H4 (cell line): ENCODE results near the gene LDLR. TPM values are rescaled to one million over a fixed set of nuclear protein-coding genes. Genes with fewer than 3 reads are reported as not detected.

ENCODE experiments used
- DNase-seq: peaks from one replicate; pipeline ENCODE4 v3.0.0-alpha.2; 2015; ENCODE audit warnings: low spot score
- total RNA-seq: library from RNA; depleted of rRNA; stranded (reverse); fragments of >200 nt; shearing (Covaris generic); gene quantifications from 2 replicates; pipeline ENCODE4 v1.2.3, GENCODE V29; 2014; rRNA removed

The LDLR gene
- 82.0 and 87.2 TPM in 2 replicates for total RNA-seq

DNA sequence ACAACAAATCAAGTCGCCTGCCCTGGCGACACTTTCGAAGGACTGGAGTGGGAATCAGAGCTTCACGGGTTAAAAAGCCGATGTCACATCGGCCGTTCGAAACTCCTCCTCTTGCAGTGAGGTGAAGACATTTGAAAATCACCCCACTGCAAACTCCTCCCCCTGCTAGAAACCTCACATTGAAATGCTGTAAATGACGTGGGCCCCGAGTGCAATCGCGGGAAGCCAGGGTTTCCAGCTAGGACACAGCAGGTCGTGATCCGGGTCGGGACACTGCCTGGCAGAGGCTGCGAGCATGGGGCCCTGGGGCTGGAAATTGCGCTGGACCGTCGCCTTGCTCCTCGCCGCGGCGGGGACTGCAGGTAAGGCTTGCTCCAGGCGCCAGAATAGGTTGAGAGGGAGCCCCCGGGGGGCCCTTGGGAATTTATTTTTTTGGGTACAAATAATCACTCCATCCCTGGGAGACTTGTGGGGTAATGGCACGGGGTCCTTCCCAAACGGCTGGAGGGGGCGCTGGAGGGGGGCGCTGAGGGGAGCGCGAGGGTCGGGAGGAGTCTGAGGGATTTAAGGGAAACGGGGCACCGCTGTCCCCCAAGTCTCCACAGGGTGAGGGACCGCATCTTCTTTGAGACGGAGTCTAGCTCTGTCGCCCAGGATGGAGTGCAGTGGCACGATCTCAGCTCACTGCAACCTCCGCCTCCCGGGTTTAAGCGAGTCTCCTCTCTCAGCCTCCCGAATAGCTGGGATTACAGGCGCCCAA is at the start of gene LDLR:
LDLR (plus strand) TSS at position 210 of the 760 bp plus-strand sequence; CDS start at position 296, 86 bp downstream.
- DNase-seq = peak; percentile 97

DNA sequence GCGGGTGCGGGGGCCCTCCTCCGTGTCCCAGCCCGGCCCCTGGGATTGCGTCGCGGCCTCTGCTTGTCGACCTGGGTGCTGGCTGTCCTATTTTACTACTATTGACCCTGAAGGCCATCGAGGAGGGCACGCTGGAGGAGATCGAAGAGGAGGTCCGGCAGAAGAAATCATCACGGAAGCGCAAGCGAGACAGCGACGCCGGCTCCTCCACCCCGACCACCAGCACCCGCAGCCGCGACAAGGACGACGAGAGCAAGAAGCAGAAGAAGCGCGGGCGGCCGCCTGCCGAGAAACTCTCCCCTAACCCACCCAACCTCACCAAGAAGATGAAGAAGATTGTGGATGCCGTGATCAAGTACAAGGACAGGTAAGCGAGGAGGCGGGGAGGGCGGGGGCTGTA is 48.1 kb upstream of the LDLR start:
- DNase-seq = no peak

DNA sequence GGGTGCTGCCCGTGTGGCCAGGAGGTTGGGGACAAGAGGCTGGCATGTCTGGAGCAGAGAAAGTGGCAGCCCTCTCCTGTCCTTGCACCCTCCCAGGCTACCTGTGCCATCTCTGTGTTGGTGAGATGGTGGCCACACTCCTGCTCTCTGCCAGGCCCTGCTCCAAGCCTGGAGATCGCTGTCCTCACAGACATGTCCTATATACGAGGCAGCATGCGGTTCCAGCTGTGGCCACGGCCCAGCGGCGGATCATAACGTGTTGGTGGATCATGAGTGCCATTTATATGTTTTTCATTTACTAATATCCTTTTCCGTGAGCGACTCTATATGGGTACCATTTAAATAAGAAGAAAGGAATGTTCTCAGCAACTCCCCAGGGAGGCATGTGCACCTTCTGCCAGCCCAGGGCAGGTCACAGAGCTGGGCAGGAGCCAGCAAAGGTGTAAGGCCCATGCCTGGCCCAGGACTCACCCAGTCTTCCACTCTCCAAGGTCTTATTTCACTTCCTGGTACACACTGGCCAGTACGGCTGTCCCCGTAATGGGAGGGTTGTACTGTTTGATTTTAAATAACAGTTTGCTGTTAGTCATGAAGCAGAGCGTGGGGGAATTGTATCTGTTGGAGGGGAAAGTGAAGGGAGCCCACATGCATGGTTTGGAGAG is 47.2 kb upstream of the LDLR start:
- no peak for DNase-seq

DNA sequence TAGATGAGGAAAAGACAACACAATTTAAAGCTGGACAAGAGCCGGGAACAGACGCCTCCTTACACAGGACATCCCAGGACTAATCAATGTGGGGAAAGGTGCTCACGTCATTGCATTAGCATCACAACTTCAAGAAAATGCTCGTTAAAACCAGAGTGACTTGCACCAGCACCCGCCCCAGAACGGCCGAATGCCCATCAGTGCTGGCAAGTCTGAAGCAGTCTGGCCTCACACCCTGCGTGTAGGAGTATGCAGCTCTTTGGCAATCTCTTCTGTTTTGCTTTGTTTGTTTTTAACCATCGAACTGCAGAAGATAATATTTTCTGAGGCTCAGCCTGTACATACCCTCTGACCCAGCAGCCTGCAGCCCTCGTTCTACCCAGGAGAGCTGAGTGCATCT is 44.8 kb upstream of the LDLR start:
- no peak for DNase-seq

DNA sequence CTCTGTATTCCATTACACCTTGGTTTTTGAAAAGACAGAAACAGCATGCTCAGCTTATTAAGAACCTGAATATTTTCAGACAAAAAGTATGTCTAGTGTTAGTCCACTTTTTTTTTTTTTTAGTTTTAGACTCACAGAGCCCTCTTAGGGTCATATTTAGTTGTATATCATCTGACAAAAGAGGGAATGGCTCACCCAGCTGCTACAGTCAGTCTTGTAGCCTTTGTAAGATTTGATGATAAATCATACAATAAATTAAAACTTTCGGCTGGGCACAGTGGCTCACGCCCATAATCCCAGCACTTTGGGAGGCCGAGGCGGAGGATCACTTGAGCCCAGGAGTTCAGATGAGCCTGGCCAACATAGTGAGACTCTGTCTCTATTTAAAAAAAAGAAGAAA is 43.7 kb upstream of the LDLR start:
- DNase-seq = no peak

DNA sequence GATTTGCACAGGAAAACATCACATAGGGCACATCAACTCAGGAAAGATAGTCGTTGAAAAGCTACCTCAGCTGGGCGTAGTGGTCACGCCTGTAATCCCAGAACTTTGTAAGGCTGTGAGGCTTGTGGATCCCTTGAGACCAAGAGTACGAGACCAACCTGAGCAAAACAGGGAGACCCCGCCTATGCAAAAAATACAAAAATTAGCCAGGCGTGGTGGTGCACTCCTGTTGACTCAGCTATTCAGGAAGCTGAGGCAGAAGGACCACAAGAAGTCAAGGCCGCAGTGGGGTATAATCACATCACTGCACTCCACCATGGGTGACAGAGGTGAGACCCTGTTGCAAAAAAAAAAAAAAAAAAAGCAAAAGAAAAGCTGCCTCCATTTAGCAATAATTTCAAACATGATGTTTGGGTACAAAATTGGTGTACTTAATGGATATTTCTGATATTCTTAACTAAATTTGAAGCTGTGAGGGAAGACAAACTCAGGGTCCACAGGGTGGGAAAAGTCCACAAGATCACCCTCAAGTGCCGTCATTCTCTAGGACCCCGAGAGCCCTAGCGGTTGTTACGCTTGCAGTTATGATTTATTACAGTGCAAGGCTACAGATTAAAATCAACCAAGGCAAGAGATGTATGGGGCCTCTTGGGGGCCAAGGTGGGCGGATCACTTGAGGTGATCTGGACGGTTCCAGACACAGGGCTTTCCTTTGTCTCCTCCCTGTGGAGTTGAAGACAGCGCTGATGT is 42.5 kb upstream of the LDLR start:
- no peak for DNase-seq

DNA sequence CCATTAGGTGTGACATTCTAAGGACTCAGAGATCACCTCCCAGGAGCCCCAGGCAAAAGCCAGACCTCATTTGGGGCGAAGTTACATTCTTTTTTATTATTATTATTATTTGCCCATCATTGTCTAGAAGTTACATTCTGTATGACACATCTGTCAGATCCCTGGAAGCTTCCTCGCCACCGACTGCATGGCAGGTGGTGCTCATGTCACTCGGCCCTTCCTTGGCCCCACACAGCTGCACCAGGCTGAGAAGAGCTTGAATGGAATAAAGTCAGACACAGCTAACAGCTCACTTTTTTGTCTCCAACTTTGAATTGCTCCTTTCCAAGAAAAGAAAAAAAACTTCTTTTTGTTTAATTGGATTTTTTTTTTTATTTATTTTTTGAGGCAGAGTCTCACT is 41.4 kb upstream of the LDLR start:
- DNase-seq = no peak

DNA sequence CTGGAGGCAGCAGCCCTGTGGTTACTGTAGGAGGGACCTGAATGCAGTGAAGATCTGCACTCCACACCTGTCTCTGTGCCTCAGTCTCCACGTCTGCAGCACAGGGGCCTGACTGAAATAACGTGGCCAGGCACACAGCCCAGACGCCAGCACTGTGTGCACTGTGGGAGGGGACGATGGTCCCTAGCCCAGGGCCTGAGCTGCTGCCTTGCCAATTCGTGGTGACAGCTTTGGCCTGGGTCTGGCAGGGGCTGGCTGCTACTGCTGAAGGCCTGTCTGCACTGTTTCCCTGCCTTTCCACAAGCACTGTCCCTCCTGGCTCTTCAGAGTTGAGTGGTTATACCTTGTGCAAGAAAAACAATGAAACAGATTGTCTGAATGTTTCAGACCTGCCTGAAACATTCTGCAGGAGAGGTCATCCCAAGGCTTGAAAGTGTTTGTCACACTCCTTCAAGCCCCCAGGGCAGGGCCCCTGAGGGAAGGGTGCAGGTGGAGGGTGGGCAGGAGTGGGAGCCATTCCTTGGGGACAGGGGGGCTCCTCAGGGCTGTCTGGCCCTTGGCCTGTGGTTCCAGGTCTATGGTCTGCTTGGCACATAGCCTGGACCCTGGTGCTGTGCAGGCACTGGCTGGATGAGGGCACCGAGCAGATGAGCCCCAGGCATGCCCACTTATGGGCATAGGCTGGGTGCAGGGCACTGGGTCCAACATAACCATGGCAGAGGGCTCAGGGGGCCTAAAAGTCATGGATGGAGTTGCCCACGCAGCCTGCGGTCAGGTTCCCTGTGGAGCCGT is 38.7 kb upstream of the LDLR start:
- DNase-seq = no peak

DNA sequence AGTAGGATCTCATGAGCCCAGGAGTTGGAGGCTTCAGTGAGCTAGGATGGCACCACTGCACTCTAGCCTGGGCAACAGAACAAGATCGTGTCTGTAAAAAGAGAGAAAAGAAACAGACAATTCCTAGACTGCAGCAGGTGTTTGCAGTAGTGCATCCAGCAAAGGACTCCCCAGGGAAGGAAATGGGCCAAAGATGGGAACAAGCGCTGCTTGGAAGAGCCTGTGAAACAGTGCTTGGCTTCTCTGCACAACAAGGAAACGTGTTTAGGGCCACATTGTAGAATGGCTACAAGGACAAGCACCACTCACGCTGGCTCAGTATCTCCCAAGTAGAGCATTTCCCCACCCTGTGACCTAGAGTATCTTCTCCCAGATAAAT is 35.5 kb upstream of the LDLR start:
- DNase-seq = no peak

DNA sequence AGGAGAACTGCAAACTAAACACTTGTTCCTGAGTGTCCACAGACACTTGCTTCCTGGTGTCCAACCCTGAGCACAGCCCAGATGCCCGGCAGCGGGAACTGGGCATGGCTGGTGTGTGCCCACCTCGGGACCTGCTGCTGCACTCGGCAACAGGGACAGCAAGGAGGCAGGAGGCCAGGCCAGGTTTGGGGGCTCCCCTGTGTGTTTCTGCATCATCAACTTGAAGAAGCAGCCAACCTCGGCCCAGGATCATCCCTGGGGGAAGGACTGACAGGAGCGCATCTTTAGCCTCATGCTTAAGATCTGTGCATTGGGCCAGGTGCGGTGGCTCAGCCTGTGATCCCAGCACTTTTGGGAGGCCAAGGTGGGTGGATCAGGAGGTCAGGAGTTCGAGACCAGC is 35.1 kb upstream of the LDLR start:
- DNase-seq = no peak

DNA sequence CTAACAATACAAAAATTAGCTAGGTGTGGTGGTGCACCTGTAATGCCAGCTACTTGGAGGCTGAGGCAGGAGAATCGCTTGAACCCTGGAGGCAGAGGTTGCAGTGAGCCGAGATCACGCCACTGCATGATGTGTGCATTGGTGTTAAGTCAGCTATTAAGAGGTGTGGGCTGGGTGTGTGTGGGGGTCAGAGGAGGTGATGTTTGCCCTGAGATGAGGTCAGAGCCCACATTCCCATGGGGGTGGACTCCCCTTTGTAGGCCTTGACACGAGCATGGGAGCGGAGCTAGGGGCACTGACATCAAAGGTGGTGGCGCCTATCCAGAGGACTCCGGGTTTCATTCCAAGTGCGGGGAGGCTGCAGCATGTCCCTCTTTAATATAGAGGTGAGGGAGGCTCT is 34.6 kb upstream of the LDLR start:
- no peak for DNase-seq

DNA sequence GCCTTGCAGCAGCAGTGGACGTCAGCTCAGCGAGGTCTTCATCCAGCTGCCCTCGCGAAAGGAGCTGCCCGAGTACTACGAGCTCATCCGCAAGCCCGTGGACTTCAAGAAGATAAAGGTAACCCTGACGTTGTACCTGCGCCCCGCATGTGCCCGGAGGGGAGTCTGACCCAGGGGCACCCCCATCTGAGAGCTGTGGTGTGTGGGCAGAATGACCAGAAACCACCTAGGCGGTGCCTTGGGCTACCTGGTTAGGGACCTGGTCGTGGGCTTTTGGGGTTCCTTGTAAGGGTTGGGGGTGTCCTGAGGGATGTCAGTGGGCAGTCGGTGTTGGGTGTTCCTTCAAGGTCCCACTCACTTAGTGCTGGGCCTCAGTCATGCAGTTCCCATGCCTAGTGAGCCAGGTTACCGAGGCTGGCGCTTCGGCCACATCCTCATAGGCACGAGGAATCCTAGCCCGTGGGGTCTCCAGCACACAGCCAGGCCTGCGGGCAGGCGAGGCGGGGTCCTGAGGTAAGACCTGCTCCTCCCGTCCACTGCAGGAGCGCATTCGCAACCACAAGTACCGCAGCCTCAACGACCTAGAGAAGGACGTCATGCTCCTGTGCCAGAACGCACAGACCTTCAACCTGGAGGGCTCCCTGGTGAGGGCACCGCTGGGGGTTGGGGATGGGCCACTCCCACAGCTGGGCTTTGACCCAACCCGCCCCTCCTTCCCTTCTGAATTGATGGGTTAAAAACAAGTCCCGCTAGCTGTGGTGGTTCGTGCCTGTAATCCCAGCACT is 30.8 kb upstream of the LDLR start:
- DNase-seq = no peak

DNA sequence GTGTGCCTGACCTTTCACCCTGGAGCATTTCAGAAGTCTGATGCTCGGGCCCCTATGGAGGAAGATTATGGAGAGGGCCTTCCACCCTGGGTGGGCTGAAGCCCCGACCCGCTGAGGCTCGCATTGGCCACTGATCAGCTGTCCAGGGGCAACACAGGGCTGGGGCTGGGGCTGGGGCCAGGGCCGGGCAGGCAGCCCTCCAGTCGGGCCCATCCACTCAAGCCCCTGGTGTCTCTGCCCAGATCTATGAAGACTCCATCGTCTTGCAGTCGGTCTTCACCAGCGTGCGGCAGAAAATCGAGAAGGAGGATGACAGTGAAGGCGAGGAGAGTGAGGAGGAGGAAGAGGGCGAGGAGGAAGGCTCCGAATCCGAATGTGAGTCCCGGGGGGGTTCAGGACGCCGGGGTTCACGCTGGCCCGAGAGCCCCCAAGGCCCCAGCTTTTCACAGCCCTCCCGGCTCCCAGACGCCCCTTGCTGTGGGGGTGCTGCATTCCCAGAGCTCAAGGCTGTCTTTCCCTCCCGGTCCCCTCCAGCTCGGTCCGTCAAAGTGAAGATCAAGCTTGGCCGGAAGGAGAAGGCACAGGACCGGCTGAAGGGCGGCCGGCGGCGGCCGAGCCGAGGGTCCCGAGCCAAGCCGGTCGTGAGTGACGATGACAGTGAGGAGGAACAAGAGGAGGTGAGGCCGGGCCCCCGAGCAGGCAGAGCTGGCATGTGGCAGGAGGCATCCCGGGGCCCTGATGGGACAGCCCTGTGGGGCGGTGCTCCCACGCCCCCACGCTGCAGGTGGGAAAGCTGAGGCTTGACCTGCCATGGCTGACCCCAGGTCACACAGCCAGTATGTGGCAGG is 29.5 kb upstream of the LDLR start:
- no peak for DNase-seq

DNA sequence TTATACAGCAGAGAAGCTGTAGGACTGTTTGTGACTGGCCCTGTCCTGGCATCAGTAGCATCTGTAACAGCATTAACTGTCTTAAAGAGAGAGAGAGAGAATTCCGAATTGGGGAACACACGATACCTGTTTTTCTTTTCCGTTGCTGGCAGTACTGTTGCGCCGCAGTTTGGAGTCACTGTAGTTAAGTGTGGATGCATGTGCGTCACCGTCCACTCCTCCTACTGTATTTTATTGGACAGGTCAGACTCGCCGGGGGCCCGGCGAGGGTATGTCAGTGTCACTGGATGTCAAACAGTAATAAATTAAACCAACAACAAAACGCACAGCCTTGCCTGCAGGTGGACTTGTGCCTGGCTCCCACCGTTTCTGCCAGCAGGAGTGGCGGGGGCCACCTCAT is 27.3 kb upstream of the LDLR start:
- DNase-seq = no peak

DNA sequence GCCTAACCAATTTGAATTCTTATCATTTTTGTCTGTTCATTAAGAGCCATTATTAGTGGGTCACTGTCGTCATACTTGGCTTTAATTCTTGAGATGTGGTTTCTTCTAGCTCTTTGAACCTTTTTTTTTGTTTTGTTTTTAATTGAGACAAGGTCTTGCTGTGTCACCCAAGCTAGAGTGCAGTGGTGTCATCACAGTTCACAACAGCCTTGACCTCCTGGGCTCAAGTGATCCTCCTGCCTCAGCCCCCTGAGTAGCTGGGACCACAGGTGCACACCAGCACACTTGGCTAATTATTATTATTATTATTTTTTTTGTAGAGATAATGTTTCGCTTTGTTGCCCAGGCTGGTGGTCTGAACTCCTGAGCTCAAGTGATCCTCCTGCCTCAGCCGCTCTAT is 25.8 kb upstream of the LDLR start:
- no peak for DNase-seq

DNA sequence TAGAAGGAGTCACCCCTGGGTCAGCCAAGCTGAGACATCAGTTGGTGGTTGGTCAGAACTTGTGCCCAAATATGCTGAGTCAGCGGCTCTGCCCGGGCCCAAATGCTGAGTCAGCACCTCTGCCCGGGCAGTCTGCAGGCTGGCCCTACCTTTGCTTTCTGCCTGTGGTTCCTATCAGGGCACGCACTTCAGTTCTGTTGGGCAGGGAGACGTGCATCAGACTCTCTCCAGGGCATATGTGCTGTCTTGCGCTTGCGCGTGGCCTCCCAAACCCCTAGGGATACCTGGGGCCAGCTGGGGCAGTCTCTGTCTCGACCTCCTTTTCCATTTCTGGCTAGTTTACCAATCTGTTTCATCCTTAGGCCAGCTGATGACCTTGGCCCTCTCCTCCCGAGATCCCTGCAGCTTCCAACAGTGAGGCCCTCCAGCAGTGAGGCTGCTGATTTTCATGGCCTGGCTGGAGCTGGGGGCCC is 24.4 kb upstream of the LDLR start:
- DNase-seq = no peak

DNA sequence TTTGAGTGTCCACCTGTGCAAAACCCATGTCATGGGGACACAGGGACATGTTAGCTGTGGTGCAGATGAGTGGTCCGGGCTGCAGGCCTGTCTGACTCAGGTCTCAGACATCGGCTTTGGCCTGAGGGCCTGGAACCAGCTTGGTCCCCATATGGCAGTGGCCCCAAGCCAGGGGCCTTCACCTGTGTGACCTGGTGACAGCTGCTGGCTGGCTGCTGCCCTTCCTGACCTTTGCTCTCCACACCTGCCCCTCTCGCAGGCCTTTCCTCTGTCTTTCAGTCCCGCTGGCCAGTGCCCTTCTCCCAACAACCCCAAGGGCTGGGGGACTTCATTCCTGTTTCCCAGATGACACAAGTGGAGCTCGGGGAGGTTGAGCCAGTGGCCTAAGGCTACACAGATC is 22.9 kb upstream of the LDLR start:
- no peak for DNase-seq

DNA sequence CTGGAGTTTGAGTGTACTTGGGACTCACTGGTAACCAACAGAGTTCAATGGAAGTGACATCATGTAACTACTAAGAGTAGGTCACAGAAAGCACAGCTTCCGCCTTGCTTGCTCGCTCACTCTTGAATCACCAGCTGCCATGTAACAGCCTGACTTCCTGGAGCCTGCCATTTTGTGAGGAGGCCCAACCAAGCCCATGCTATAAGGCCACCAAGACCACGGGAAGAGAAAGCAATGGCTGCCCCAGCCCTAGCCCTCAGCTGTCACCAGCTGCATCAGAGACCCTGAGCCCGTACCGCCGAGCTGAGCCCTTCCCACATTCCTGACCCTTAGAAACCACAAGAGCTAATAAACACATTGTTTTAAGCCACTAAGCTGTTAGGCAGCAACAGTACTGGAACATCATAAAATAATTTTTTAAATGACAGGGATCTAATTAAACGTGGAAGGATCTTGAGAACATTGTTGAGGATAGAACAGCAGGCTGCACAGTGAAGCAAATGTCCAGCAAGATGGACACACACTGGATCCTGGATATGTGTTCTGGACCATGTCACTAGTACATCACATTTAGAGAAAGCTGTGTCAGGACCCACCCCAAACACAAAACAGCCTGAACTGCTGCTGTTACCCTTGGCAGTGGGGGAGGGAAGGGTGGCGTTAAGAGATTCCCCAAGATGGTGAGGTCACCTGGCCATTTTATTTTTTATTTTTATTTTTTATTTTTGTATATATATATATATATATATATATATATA is 21.7 kb upstream of the LDLR start:
- no peak for DNase-seq

DNA sequence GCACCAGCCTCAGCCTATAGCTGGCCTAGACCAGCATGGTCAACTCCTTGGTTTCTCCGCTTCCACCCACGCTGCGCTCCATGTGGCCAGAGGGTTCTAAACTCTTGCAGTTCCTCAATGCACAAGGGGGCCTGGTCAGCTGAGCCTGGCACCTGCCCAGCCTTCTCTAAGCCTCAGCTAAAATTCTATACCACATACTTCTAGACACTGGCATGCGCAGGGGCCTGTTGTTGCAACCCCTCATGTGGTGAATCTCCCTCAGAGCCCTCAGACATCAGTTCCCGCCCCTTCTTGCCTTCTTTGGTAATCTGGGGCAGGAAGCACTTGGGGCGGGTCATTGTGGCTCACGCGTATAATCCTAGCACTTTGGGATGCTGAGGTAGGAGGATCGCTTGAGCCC is 19.7 kb upstream of the LDLR start:
- DNase-seq = no peak
